ENCODE data around the gene PHF19. TPM values are rescaled to one million over a fixed set of nuclear protein-coding genes. Genes with fewer than 3 reads are reported as not detected.

The PHF19 gene
- total RNA-seq, 4 donors from 2014 or later: 6.7 to 11.1 (median 9.3) TPM

GRCh38 chr9:120830865-120831264 lies 46.1 kb downstream of the PHF19 start:
- peaks cover 0 to 51% (median 23%) of the 10 kb centered on the region in 4 donors for H3K36me3 ChIP-seq
- 98 to 100% methylated on average over 1 to 3 of the region's 3 CpGs for WGBS, 2 donors (ENCODE audit: low coverage in 1 of 2)

GRCh38 chr9:120830151-120830550 lies 46.8 kb downstream of the PHF19 start:
- H3K36me3 ChIP-seq: peaks cover 0 to 58% (median 27%) of the 10 kb centered on the region in 4 donors
- 90 to 100% methylated on average over 2 to 3 of the region's 3 CpGs for WGBS, 2 donors (ENCODE audit: low coverage in 1 of 2)
- no peak overlapping the region for H3K4me3 ChIP-seq
- no peak for DNase-seq
- H3K9me3 ChIP-seq: peaks cover 0 to 3% of the 10 kb centered on the region in 2 donors
- H3K4me1 ChIP-seq: no peaks in the 10 kb centered on the region
- intact Hi-C loops (cut with DNase I; ENCODE audit: low total_unique reads) (no loop called here), in situ Hi-C loops (cut with MboI; ENCODE audit: low pct_ligation_motif_present in 1 of 4, low pct_unique_long_range_greater_than_20kb in 1 of 4, low sequenced_read_pairs in 3 of 4) (no loop called here)
- no peak overlapping the region for H3K27ac ChIP-seq
- TF ChIP-seq POLR2A (IDR thresholded peaks at IDR 0.05) (no peak), CTCF (IDR thresholded peaks at IDR 0.05) (no peak), EP300 (IDR thresholded peaks at IDR 0.05; ENCODE audit: low read depth) (no peak), POLR2AphosphoS5 (IDR thresholded peaks at IDR 0.05) (no peak)
- H3K27me3 ChIP-seq: no peaks in the 10 kb centered on the region

More at GRCh38 chr9:120830865-120831264, 46.1 kb downstream of the PHF19 start:
- intact Hi-C loops (cut with DNase I; ENCODE audit: low total_unique reads) (no loop called here), in situ Hi-C loops (cut with MboI; ENCODE audit: low pct_ligation_motif_present in 1 of 4, low pct_unique_long_range_greater_than_20kb in 1 of 4, low sequenced_read_pairs in 3 of 4) (no loop called here)
- no peaks in the 10 kb centered on the region for H3K4me1 ChIP-seq
- TF ChIP-seq EP300 (IDR thresholded peaks at IDR 0.05; ENCODE audit: low read depth): no peak
- no peak for TF ChIP-seq POLR2A (IDR thresholded peaks at IDR 0.05)
- TF ChIP-seq CTCF (IDR thresholded peaks at IDR 0.05): no peak
- TF ChIP-seq POLR2AphosphoS5 (IDR thresholded peaks at IDR 0.05): no peak
- H3K27me3 ChIP-seq: no peaks in the 10 kb centered on the region
- H3K27ac ChIP-seq: no peak overlapping the region
- DNase-seq: no peak
- no peak overlapping the region for H3K4me3 ChIP-seq
- no peaks in the 10 kb centered on the region for H3K9me3 ChIP-seq

GRCh38 chr9:120829650-120830049 lies 47.3 kb downstream of the PHF19 start:
- H3K9me3 ChIP-seq: peaks cover 0 to 3% of the 10 kb centered on the region in 2 donors
- no peak overlapping the region for H3K4me3 ChIP-seq
- no peak for DNase-seq
- WGBS, 2 donors (ENCODE audit: low coverage in 1 of 2): 82% methylated on average over 1 of the region's 1 CpG; no CpG with 5 or more reads in 1 of the 2 donors
- in situ Hi-C loops (cut with MboI; ENCODE audit: low pct_ligation_motif_present in 1 of 4, low pct_unique_long_range_greater_than_20kb in 1 of 4, low sequenced_read_pairs in 3 of 4) (no loop called here), intact Hi-C loops (cut with DNase I; ENCODE audit: low total_unique reads) (no loop called here)
- H3K36me3 ChIP-seq: peaks cover 0 to 60% (median 27%) of the 10 kb centered on the region in 4 donors
- no peaks in the 10 kb centered on the region for H3K4me1 ChIP-seq
- H3K27me3 ChIP-seq: no peaks in the 10 kb centered on the region
- TF ChIP-seq POLR2AphosphoS5 (IDR thresholded peaks at IDR 0.05) (no peak), POLR2A (IDR thresholded peaks at IDR 0.05) (no peak), EP300 (IDR thresholded peaks at IDR 0.05; ENCODE audit: low read depth) (no peak), CTCF (IDR thresholded peaks at IDR 0.05) (no peak)
- no peak overlapping the region for H3K27ac ChIP-seq

- no peak overlapping the region for H3K27ac ChIP-seq
- in situ Hi-C loops (cut with MboI; ENCODE audit: low pct_ligation_motif_present in 1 of 4, low pct_unique_long_range_greater_than_20kb in 1 of 4, low sequenced_read_pairs in 3 of 4): no loop called here
- no peak for DNase-seq
- H3K4me3 ChIP-seq: no peak overlapping the region
- no peaks in the 10 kb centered on the region for H3K27me3 ChIP-seq
- intact Hi-C loops (cut with DNase I; ENCODE audit: low total_unique reads): no loop called here
- 81 to 87% methylated on average over 4 of the region's 4 CpGs for WGBS, 2 donors (ENCODE audit: low coverage in 1 of 2)
- H3K4me1 ChIP-seq: no peaks in the 10 kb centered on the region
- peaks cover 0 to 52% (median 27%) of the 10 kb centered on the region in 4 donors for H3K36me3 ChIP-seq
- H3K9me3 ChIP-seq: no peaks in the 10 kb centered on the region
- no peak for TF ChIP-seq POLR2AphosphoS5 (IDR thresholded peaks at IDR 0.05)
- no peak for TF ChIP-seq POLR2A (IDR thresholded peaks at IDR 0.05)
- no peak for TF ChIP-seq CTCF (IDR thresholded peaks at IDR 0.05)
- TF ChIP-seq EP300 (IDR thresholded peaks at IDR 0.05; ENCODE audit: low read depth): no peak
These were observed 56.9 kb downstream of the PHF19 start for GRCh38 chr9:120820095-120820494.
